Activated naive CD8-positive, alpha-beta T cell treated with anti-CD3 and anti-CD28 coated beads for 36 hours (primary cell): ENCODE results near the gene RCOR3. TPM values are rescaled to one million over a fixed set of nuclear protein-coding genes. Genes with fewer than 3 reads are reported as not detected.
"Not testable (repeated sequence)": the region's sequence is repeated elsewhere in the genome, so short reads cannot be mapped to it uniquely, and the experiment has no call there.

ENCODE experiments used
- DNase-seq: peaks from one replicate; pipeline ENCODE4 v3.0.0; 2021
- H3K27ac Mint-ChIP-seq: one replicate; pipeline ENCODE4 v1.8.0; 2022; ENCODE audit warnings: mild to moderate bottlenecking, moderate library complexity, mixed read lengths
- H3K27me3 Mint-ChIP-seq: one replicate; pipeline ENCODE4 v1.8.0; 2022; ENCODE audit warnings: mild to moderate bottlenecking, mixed read lengths
- H3K36me3 Mint-ChIP-seq: one replicate; pipeline ENCODE4 v1.8.0; 2021; ENCODE audit warnings: mild to moderate bottlenecking, mixed read lengths
- H3K4me1 Mint-ChIP-seq: one replicate; pipeline ENCODE4 v1.8.0; 2021; ENCODE audit warnings: mixed read lengths
- H3K4me3 Mint-ChIP-seq: one replicate; pipeline ENCODE4 v1.8.0; 2022; ENCODE audit warnings: mild to moderate bottlenecking, moderate library complexity, mixed read lengths
- H3K9me3 Mint-ChIP-seq: one replicate; pipeline ENCODE4 v1.8.0; 2022; ENCODE audit warnings: mixed read lengths
- total RNA-seq, 2 experiments: library from RNA; stranded (reverse); gene quantifications; one replicate each; pipeline ENCODE4 v1.2.3, GENCODE V29; 2021

Gene RCOR3
- total RNA-seq, 2 experiments from 2014 or later: 31.8 to 33.7 TPM

DNA sequence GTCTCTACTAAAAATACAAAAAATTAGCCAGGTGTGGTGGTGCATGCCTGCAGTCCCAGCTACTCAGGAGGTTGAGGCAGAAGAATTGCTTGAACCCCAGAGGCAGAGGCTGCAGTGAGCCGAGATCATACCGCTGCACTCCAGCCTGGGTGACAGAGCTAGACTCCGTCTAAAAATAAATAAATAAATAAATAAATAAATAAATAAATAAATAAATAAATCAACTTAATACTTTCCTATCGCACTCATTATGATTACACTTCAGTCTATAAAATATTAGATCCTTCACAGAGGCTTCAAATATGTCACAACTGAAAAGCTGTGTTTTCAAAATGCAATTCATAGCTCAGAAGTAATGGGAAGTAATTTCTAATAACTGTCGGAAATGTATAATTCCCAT is 15.5 kb upstream of the RCOR3 start:
- H3K36me3 Mint-ChIP-seq, H3K4me3 Mint-ChIP-seq, H3K9me3 Mint-ChIP-seq, DNase-seq, H3K4me1 Mint-ChIP-seq, H3K27me3 Mint-ChIP-seq, H3K27ac Mint-ChIP-seq: not testable (repeated sequence)

DNA sequence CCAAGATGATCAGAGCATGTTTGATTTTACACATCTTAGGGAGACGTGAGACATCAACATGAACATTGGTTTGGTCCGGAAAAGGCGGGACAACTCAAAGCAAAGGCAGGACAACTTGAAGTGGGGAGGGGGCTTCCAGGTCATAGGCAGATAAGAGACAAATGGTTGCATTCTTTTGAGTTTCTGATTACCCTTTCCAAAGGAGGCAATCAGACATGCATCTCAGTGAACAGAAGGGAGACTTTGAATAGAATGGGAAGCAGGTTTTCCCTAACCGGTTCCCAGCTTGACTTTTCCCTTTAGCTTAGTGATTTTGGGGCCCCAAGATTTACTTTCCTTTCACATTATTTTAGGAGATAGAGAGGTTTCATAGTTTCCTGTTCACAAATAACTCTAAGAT is 12.6 kb upstream of the RCOR3 start:
- not testable (repeated sequence) for H3K27me3 Mint-ChIP-seq, H3K36me3 Mint-ChIP-seq, H3K9me3 Mint-ChIP-seq, DNase-seq, H3K4me1 Mint-ChIP-seq, H3K27ac Mint-ChIP-seq, H3K4me3 Mint-ChIP-seq

DNA sequence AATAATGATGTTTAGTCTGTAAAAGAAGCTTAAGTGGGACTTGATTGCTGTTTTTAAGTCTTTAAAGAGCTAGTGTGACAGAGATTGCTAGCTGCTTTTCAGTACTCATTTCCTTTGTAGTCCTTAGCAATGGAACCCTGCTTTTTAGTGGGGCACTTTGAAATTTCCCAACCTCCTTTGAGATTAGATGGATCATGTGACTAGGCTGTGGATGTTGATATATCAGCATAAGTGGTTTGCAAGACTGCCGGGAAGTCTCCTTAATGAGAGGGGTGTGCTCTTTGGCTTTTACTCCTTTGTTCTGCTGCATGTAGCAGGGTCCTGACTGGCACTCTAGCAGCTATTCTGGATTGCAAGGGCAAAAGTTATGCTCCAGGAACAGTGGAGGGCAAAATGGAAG is 11.2 kb upstream of the RCOR3 start:
- Mint-ChIP-seq H3K4me1 (peaks cover 9% of the 10 kb centered on the region), H3K27ac (no peak overlapping the region), H3K4me3 (no peak overlapping the region), H3K36me3 (no peaks in the 10 kb centered on the region), H3K9me3 (no peaks in the 10 kb centered on the region), H3K27me3 (no peaks in the 10 kb centered on the region)
- DNase-seq: no peak

DNA sequence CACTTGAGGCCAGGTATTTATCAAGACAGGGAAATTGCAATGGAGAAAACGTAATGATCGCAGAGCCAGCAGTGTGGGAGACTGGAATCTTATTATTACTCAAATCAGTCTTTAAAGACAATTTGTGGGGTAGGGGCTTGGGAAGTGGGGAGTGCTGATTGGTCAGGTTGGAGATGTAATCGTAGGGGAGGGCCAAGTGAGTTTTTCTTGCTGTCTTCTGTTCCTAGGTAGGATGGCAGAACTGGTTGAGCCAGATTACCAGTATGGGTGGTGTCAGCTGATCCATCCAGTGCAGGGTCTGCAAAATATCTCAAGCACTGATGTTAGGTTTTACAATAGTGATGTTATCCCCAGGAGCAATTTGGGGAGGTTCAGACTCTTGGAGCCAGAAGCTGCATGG is 9.6 kb upstream of the RCOR3 start:
- H3K36me3 Mint-ChIP-seq, H3K9me3 Mint-ChIP-seq, H3K27ac Mint-ChIP-seq, DNase-seq, H3K4me3 Mint-ChIP-seq, H3K4me1 Mint-ChIP-seq, H3K27me3 Mint-ChIP-seq: not testable (repeated sequence)

DNA sequence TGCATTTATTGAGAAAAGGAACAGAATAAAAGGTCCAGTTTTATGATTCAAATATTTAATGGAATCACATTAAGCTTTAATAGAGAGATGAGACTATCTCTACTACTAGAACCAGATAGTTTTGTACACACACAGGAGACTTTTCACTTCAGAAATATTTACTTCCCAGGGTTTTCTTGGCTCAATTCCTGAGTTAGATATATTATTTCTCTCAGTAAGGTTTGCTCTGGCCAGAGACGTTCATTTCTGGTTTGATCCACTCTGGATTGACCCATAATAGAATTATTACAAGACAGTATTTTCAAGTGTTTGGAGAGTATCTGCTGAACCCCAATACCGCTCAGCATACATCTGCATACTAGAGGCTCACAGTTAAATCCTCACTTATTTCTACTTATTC is 1.3 kb upstream of the RCOR3 start:
- no peak for DNase-seq
- H3K36me3 Mint-ChIP-seq: peaks cover 7% of the 10 kb centered on the region
- no peaks in the 10 kb centered on the region for H3K27me3 Mint-ChIP-seq
- peaks cover 22% of the 10 kb centered on the region for H3K4me1 Mint-ChIP-seq
- H3K9me3 Mint-ChIP-seq: no peaks in the 10 kb centered on the region
- peak overlapping the region; percentile 85 for H3K4me3 Mint-ChIP-seq
- H3K27ac Mint-ChIP-seq: peak overlapping the region; percentile 93

DNA sequence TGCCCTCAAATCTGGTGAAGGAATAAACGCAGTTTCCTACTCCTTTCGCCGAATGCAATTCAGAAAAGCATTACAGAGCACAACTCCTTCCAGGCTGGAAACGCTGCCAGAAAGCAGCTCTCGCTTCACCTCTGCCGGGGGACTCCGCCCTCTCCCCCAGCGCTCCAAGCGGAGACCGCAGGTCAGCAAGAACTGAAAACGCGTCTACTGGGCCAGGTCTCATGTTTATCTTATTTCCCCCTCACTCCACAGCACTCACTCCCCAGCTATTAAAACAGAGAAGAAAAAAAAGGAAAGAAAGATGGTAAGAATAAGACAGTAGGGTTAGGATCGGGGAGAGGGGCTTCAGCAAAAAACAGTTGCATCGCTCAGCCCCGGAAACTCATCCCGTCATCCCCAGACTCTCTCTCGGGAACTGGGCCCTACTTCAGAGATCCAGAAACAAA is 833 bp upstream of the RCOR3 start:
- Mint-ChIP-seq H3K9me3 (no peaks in the 10 kb centered on the region), H3K4me1 (peaks cover 22% of the 10 kb centered on the region), H3K27me3 (no peaks in the 10 kb centered on the region), H3K36me3 (peaks cover 9% of the 10 kb centered on the region), H3K27ac (peak overlapping the region; percentile 93), H3K4me3 (peak overlapping the region; percentile 85)
- DNase-seq: peak; percentile 70

DNA sequence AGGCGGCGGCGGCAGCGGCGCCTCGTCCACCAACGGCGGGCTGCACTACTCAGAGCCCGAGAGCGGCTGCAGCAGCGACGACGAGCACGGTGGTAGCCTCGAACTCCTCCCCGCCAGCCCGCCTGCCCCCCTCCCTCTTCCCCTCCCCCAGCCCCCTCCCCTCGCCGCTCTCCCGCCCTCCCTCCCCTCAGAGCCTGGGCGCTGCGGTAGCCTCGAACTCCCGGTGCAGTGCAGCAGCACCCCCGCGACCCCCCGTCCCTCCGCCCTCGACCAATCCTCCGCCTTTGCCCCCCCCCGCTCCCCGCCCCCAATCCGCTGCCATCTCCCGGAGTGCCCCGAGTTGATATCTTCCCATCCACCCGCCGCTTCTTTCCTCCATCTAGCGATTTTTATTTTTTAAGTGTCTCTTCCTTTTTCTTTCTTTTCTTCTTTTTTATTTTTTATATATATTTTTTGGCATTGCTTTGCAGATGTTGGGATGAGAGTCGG is 516 bp downstream of the RCOR3 start:
- H3K4me3 Mint-ChIP-seq: peak overlapping the region; percentile 91
- no peak for DNase-seq
- no peaks in the 10 kb centered on the region for H3K27me3 Mint-ChIP-seq
- H3K4me1 Mint-ChIP-seq: peaks cover 22% of the 10 kb centered on the region
- peaks cover 15% of the 10 kb centered on the region for H3K36me3 Mint-ChIP-seq
- peak overlapping the region; percentile 90 for H3K27ac Mint-ChIP-seq
- no peaks in the 10 kb centered on the region for H3K9me3 Mint-ChIP-seq

DNA sequence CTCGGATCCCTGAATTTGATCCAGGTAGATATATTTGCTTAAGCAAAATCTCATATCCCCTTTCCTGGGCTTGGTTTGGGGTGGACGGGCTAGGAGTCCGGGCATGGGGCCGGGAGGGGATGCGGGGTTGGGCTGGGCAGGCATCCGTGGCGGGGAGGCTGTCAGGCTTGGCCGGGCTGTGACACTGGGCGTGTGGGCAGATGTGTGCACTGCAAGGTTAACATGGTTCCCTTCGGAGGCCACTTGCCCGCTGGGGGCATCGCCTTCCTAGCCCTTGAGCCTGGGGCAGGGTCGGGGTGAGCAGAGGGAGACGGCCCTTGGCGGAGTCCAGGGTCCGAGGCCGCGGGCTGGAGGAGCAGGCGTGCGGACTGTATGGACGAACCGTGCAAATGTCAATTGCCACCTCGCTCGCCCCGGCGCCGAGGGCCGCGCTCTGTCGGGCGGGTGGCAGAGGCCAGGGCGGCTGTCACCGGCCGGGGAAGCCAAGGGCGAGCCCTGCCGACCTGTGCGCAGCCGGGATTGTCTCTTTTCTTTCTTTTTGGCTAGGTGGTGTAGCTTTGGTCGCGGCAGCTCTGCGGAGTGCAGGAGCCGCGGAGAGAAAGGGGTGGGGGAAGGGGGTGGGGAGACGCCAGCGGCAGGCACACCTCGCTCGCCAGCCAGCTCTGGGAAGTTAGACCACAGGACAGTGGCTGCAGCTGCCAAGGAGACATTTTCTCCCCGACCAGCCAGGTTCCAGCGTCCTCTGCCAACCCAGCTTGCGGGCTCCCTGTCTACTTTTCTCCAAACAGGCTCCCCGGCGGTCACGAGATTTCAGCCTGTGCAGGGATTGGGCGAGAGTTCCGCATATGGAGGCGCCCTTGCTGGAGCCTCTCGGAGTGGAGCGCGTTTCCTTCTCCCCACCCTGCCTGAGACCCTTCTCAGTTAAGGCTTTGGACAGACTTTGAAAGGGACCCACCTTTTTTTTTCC is 1.3 kb downstream of the RCOR3 start:
- peaks cover 15% of the 10 kb centered on the region for H3K36me3 Mint-ChIP-seq
- DNase-seq: peak; percentile 74
- H3K27ac Mint-ChIP-seq: peak overlapping the region; percentile 90

DNA sequence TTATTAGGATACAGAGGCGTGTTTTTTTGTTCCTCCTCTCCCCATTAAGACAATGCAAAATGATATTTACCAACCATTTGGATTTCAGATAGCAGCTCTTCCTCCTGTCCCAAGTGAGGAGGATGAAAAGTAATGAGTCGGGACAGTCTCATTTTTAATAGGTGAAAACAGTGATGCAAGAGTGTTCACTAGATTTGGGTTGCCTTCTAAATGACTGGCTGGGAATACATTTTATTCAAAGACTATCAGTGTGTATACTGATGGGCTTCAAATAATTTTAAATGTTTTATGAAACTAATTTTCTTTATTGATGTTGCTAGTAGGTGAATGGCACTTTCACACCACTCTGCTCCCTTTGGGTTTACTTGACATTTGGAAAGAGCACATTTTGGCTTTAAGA is 2.1 kb downstream of the RCOR3 start:
- H3K4me3 Mint-ChIP-seq: peak overlapping the region; percentile 91
- H3K9me3 Mint-ChIP-seq: no peaks in the 10 kb centered on the region
- H3K27me3 Mint-ChIP-seq: no peaks in the 10 kb centered on the region
- peaks cover 25% of the 10 kb centered on the region for H3K4me1 Mint-ChIP-seq
- H3K27ac Mint-ChIP-seq: peak overlapping the region; percentile 90
- H3K36me3 Mint-ChIP-seq: peaks cover 17% of the 10 kb centered on the region
- DNase-seq: no peak

More for the DNA sequence above, 1.3 kb downstream of the RCOR3 start:
- Mint-ChIP-seq H3K9me3 (no peaks in the 10 kb centered on the region), H3K4me1 (peaks cover 22% of the 10 kb centered on the region), H3K4me3 (peak overlapping the region; percentile 91), H3K27me3 (no peaks in the 10 kb centered on the region)

DNA sequence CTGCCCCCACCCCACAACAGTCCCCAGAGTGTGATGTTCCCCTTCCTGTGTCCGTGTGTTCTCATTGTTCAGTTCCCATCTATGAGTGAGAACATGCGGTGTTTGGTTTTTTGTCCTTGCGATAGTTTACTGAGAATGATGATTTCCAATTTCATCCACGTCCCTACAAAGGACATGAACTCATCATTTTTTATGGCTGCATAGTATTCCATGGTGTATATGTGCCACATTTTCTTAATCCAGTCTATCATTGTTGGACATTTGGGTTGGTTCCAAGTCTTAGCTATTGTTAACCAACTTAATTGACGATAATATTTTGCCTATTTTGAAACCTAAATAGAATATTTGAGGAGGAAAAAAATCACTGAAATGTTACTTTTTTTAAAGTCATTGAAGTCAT is 3.9 kb downstream of the RCOR3 start:
- Mint-ChIP-seq H3K4me1 (peaks cover 23% of the 10 kb centered on the region), H3K36me3 (peaks cover 17% of the 10 kb centered on the region)
- not testable (repeated sequence) for H3K9me3 Mint-ChIP-seq

DNA sequence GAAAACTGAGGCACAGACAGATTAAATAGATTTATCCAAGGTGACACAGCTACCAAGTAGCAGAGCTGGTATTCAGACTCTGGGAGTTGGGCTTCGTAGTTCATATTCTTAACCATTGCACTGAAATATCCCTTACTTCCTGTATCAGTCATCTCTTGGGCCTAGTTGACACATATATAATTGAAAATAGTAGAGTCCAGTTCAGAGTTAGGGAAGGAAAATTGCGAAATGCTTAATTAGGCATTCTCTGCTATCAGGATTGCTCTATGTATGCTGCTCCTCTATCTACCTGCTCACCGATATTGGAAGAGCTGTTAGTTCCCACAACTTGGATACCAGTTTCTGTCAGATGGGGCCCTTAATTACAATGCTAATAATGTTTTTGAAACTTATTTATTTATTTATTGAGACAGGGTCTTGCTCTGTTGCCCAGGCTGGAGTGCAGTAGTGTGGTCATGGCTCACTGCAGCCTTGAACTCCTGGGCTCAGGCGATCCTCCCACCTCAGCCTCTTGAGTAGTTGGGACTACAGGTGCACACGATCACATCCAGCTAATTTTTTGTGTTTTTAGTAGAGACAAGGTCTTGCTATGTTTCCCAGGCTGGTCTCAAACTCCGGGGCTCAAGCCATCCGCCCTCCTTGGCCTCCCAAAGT is 8.2 kb downstream of the RCOR3 start:
- no peaks in the 10 kb centered on the region for H3K27me3 Mint-ChIP-seq
- DNase-seq: no peak
- no peak overlapping the region for H3K4me3 Mint-ChIP-seq
- peaks cover 10% of the 10 kb centered on the region for H3K4me1 Mint-ChIP-seq
- H3K36me3 Mint-ChIP-seq: peaks cover 17% of the 10 kb centered on the region
- H3K9me3 Mint-ChIP-seq: no peaks in the 10 kb centered on the region
- no peak overlapping the region for H3K27ac Mint-ChIP-seq

More for the DNA sequence above, 3.9 kb downstream of the RCOR3 start:
- not testable (repeated sequence) for H3K4me3 Mint-ChIP-seq, H3K27ac Mint-ChIP-seq, H3K27me3 Mint-ChIP-seq, DNase-seq

DNA sequence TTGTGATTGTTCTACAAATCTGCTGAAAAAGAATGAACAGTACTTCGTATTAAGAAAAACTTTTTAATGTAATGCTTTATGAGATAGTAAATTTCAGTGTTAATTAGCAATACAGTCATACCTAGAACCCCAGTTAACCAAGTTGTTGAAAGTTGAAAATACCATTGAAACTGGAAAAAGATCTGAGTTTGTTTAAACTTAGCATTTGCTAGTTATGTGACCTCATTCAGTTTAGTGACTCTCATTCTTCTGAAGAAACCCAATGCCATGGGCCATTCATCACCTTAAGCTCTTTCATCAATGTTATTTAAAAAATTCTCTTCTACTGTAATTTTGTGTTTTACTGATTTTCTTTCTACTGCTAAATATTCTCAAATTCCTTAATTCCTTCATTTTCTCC is 20.2 kb downstream of the RCOR3 start:
- Mint-ChIP-seq H3K27ac (no peak overlapping the region), H3K36me3 (peaks cover 7% of the 10 kb centered on the region), H3K4me3 (no peak overlapping the region), H3K9me3 (no peaks in the 10 kb centered on the region), H3K4me1 (peaks cover 8% of the 10 kb centered on the region), H3K27me3 (no peaks in the 10 kb centered on the region)
- no peak for DNase-seq

DNA sequence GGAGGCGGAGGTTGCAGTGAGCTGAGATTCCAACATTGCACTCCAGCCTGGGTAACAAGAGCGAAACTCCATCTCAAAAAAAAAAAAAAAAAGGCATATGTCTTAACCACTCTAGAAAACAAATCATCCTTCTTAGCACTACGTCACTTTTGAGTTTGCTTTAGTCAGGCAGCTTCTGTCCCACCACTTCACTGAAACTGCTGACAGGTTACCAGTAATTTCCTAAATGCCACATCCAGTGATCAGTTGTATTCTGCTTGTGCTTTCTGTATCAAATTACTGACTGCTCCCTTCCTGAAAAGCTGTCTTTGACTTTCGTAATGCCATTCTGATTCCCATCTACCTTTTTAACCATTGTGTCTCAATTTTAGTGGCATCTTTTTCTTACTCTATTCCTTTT is 21.7 kb downstream of the RCOR3 start:
- Mint-ChIP-seq H3K4me1 (peaks cover 5% of the 10 kb centered on the region), H3K36me3 (peaks cover 11% of the 10 kb centered on the region), H3K27me3 (no peaks in the 10 kb centered on the region), H3K4me3 (no peak overlapping the region), H3K27ac (no peak overlapping the region), H3K9me3 (no peaks in the 10 kb centered on the region)
- DNase-seq: no peak

DNA sequence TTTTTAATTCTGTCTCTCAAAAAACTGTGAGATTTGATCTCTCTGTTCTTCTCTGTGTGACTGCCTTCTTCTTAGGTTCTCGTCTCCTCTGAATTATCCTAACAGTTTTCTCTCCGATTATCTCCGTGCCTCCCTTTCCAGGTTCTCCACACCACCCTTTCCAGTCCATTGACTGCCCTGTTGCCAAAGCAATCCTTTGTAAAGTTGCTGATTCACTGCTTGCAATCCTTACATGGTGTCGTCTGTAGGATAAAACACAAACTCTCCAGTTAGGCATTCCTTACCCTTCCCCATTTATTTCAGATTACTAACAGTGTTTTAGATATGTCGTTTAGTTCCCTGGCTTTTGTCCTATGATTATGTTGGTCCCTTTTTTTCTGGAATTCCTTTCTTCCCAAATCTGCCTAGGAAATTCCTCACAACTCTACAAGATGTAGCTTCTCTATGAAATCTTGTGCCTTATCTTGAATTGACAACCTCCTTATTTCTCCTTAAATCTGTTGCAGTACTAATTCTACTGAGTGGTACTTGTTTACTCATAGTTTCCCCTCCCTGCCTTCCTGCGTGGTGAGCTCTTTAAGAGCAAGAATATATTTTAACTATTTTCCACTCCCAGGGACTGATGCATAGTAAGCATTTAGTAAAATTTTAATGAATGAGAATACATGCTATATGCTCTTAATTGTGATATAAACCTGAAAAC is 22.3 kb downstream of the RCOR3 start:
- Mint-ChIP-seq H3K4me3 (no peak overlapping the region), H3K36me3 (peaks cover 13% of the 10 kb centered on the region), H3K27me3 (no peaks in the 10 kb centered on the region), H3K27ac (no peak overlapping the region), H3K4me1 (peaks cover 4% of the 10 kb centered on the region), H3K9me3 (no peaks in the 10 kb centered on the region)
- no peak for DNase-seq

DNA sequence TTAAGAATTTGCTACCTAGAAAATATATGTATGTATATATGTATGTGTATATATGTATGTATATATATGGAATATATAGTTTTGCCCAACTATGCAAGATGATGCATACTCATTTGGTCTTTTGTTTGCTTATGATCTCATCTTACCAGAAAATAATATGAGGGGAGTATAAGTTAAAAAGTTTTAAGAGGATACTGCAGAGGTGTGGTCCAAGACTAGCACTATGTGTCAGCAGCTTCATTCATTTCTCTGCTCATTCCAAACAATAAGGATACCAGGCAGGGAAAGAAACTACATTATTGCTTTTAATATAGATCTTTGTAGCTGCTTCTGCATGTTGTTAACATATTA is 22.8 kb downstream of the RCOR3 start:
- Mint-ChIP-seq H3K9me3 (no peaks in the 10 kb centered on the region), H3K27ac (no peak overlapping the region), H3K4me3 (no peak overlapping the region), H3K4me1 (peaks cover 4% of the 10 kb centered on the region), H3K27me3 (no peaks in the 10 kb centered on the region), H3K36me3 (peaks cover 13% of the 10 kb centered on the region)
- no peak for DNase-seq
